GM12878 (cell line): ENCODE measurements around the gene LRRN4CL. TPM values are rescaled to one million over a fixed set of nuclear protein-coding genes. Genes with fewer than 3 reads are reported as not detected.

Experiments used
- ATAC-seq: fragments of 200-7000 bp; cut with Tn5 transposase; 3 replicates; pipeline ENCODE4 v1.9.1; 2020; ENCODE audit warnings: mild to moderate bottlenecking, moderate library complexity
- BruUV-seq: library from RNA; stranded (reverse); fragments of 400-500 nt; replicated peaks from 2 replicates; lab custom pipeline; 2021; lab: Mats Ljungman, UMichigan
- CTCF ChIA-PET: fragments of 300-600 bp; sonication (Branson Sonifier 250); formaldehyde crosslinking; extraction: SDS; loops from one replicate; lab custom pipeline; 2021; ENCODE audit warnings: inconsistent platforms; lab: Yijun Ruan, JAX
- POLR2A ChIA-PET: fragments of 350-600 bp; formaldehyde crosslinking; extraction: SDS; loops from one replicate; lab custom pipeline; 2021; ENCODE audit warnings: inconsistent platforms; lab: Charles Lee
- RAD21 ChIA-PET: fragments of 300-600 bp; sonication (Branson Sonifier 250); formaldehyde crosslinking; loops from one replicate; lab custom pipeline; 2023; ENCODE audit warnings: antibody characterized with exemption; ENCODE audit not compliant: unreplicated experiment; lab: Charles Lee
- SMC1A ChIA-PET: fragments of 300-600 bp; sonication (Branson Sonifier 250); formaldehyde crosslinking; loops from one replicate; lab custom pipeline; 2023; ENCODE audit not compliant: unreplicated experiment, uncharacterized antibody; lab: Charles Lee
- DNase-seq: peaks from one replicate; pipeline ENCODE4 v3.0.0-alpha.2; 2011; ENCODE audit warnings: low read depth, low spot score
- FAIRE-seq: peaks from 3 replicates; lab custom pipeline; 2011; peaks lifted over from hg19 to GRCh38; lab: Jason Lieb, UNC
- H2AFZ ChIP-seq: 2 replicates; pipeline ENCODE4 v1.6.0; 2011; ENCODE audit warnings: low read depth, low read length, control low read depth; ENCODE audit not compliant: control insufficient read depth
- H3K27ac ChIP-seq: 2 replicates; pipeline ENCODE4 v1.5.1; 2011; ENCODE audit warnings: control low read depth; ENCODE audit not compliant: control insufficient read depth, insufficient read depth
- H3K27me3 ChIP-seq, 2 experiments: replicated peaks in 1 of 2; 2 replicates each; pipeline versions ENCODE4 v1.6.0 to v1.6.1; 2011; ENCODE audit warnings: low read length in 1 of 2; ENCODE audit not compliant: control insufficient read depth in 2 of 2, insufficient read depth in 2 of 2
- H3K36me3 ChIP-seq, 2 experiments: 2 replicates each; pipeline ENCODE4 v1.5.1; 2011; ENCODE audit warnings: low read length in 1 of 2; ENCODE audit not compliant: control insufficient read depth in 2 of 2, insufficient read depth in 2 of 2
- H3K4me1 ChIP-seq: 2 replicates; pipeline ENCODE4 v1.6.1; 2011; ENCODE audit warnings: mild to moderate bottlenecking, low read length, moderate library complexity, mixed read lengths; ENCODE audit not compliant: control insufficient read depth, insufficient read depth
- H3K4me2 ChIP-seq: 2 replicates; pipeline ENCODE4 v1.6.0; 2011; ENCODE audit warnings: control low read depth; ENCODE audit not compliant: control insufficient read depth, insufficient read depth
- H3K4me3 ChIP-seq: fragments of 200-600 bp; sonication (generic); 2 replicates; pipeline ENCODE4 v1.5.1; 2016
- H3K79me2 ChIP-seq: 2 replicates; pipeline ENCODE4 v1.6.0; 2011; ENCODE audit warnings: low read length; ENCODE audit not compliant: control insufficient read depth, insufficient read depth
- H3K9ac ChIP-seq: 2 replicates; pipeline ENCODE4 v1.8.0; 2011; ENCODE audit warnings: low read length, control low read depth, mixed read lengths; ENCODE audit not compliant: control insufficient read depth, insufficient read depth
- H3K9me3 ChIP-seq: replicated peaks from 3 replicates; pipeline ENCODE4 v1.5.1; 2011; ENCODE audit warnings: mild to moderate bottlenecking, low read length; ENCODE audit not compliant: control insufficient read depth, insufficient read depth
- H4K20me1 ChIP-seq: 2 replicates; pipeline ENCODE4 v1.6.0; 2011; ENCODE audit not compliant: control insufficient read depth, insufficient read depth
- DPF2 ChIP-seq: fragments of 450-650 bp; IDR thresholded peaks from 2 replicates; pipeline ENCODE4 v1.6.1; 2017; ENCODE audit warnings: mild to moderate bottlenecking
- MXI1 ChIP-seq: fragments of 150-350 bp; IDR thresholded peaks from 2 replicates; pipeline ENCODE4 v1.6.1; 2011; ENCODE audit warnings: low read depth, mild to moderate bottlenecking, inconsistent platforms, low read length, improper control_type of control experiment
- SMC3 ChIP-seq: IDR thresholded peaks from 2 replicates; pipeline ENCODE4 v1.6.1; 2011; ENCODE audit warnings: low read length, improper control_type of control experiment, borderline replicate concordance
- WGBS: methylation state at CpG from one replicate; pipeline ENCODE4 v1.1.6; 2016; ENCODE audit warnings: low lambda C conversion rate; ENCODE audit not compliant: insufficient replicate concordance, insufficient coverage; ENCODE audit errors: missing lambda C conversion rate; 5-methylcytosine and 5-hydroxymethylcytosine counted together
- in situ Hi-C: fragments of 300-500 bp; cut with MboI; formaldehyde crosslinking; loops from 9 replicates; pipeline ENCODE4 v1.14.3; 2018; ENCODE audit warnings: mixed read lengths
- intact Hi-C: fragments of 100-400 bp; cut with micrococcal nuclease; formaldehyde crosslinking; loops from one replicate; pipeline ENCODE4 v1.14.2; 2022; ENCODE audit not compliant: unreplicated experiment
- polyA plus RNA-seq, 11 experiments: library from polyadenylated mRNA; depleted of rRNA in 4 of 11; unstranded in 6 of 11; stranded (reverse) in 5 of 11; fragments of >200 nt; fragmentation: Nextera tagmentation in 4 of 11; fragmentation: Illumina TruSeq in 1 of 11; extraction: Ambion mirVana in 4 of 11; extraction: Trizol in 1 of 11; gene quantifications; 1 replicate in 1 of 11; 2 replicates in 10 of 11; pipeline versions ENCODE4 v1.2.1 to v1.2.3, GENCODE V29; 2011 to 2016; ENCODE audit warnings: inconsistent platforms in 2 of 11, missing spikeins in 2 of 11, low read depth in 1 of 11
- small RNA-seq: library from RNA; depleted of rRNA; stranded (forward); fragments of <200 nt; gene quantifications from one replicate; pipeline ENCODE3, GENCODE V24; 2014
- total RNA-seq, 4 experiments: library from RNA; depleted of rRNA in 3 of 4; stranded (reverse); fragments of >200 nt in 3 of 4; fragmentation: Illumina TruSeq in 1 of 4; extraction: Trizol in 1 of 4; gene quantifications; 2 replicates each; pipeline versions ENCODE4 v1.2.1 to v1.2.3, GENCODE V29; 2013 to 2021

LRRN4CL gene
- total and polyA plus RNA-seq, 10 of the 15 experiments (the other 5 are each of a cell fraction or from before 2014, with no cell fraction given): 0.01 to 0.06 TPM; not detected in 8

DNA sequence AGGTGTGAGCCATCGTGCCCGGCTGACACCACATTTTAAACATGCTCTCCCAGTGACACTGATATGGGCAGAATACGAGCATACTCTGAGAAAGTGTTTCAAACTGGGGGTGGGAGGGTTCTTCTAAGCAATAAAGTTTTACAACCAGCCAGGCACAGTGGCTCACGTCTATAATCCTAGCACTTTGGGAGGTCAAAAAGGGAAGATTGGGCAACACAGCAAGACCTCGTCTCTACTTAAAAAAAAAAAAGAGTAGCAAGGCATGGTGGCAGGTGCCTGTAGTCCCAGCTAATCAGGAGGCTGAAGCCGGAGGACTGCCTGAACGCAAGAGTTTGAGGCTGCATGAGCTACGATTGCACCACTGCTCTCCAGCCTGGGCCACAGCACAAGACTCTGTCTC, 45.1 kb downstream of the LRRN4CL start:
- RAD21 ChIA-PET: interaction anchor here (1.2 kb wide), 1 partner anchor 19 kb away, joined by 3 read pairs; no protein-coding TSS in a partner anchor
- no peak overlapping the region for H3K27ac ChIP-seq
- whole genome bisulfite sequencing: 89% methylated on average over 7 of the region's 8 CpGs
- BruUV-seq: no TSS peak
- H3K4me3 ChIP-seq: no peak overlapping the region
- no peak for ATAC-seq
- in situ Hi-C loops: no loop called here
- peaks cover 37% of the 10 kb centered on the region for H3K79me2 ChIP-seq
- H3K4me1 ChIP-seq: peaks cover 4% of the 10 kb centered on the region; the same call in 1 of the 2 replicates
- SMC1A ChIA-PET: interaction anchor here (0.6 to 3.1 kb wide), 4 partner anchors 11 to 24 kb away, joined by 3 to 9 read pairs (median 4); no protein-coding TSS in a partner anchor
- H2AFZ ChIP-seq: no peak overlapping the region
- no peak for TF ChIP-seq SMC3
- no peak for TF ChIP-seq DPF2
- TF ChIP-seq MXI1: no peak
- no peak for FAIRE-seq
- CTCF ChIA-PET: interaction anchor here (0.6 to 1.4 kb wide), 5 partner anchors 20 to 438 kb away, joined by 3 to 6 read pairs (median 3); partner anchors contain the start of genes C11orf98 and CSKMT
- no peaks in the 10 kb centered on the region for H3K27me3 ChIP-seq
- peaks cover 10 to 11% of the 10 kb centered on the region in 2 experiments; a peak in 3 of 4 replicates for H3K36me3 ChIP-seq
- POLR2A ChIA-PET: interaction anchor here (0.8 to 14.6 kb wide), 4 partner anchors 11 to 32 kb away, joined by 3 to 295 read pairs (median 6); partner anchors contain the start of genes B3GAT3, C11orf98, CSKMT and LBHD1
- no peaks in the 10 kb centered on the region for H3K9me3 ChIP-seq
- intact Hi-C loops: no loop called here
- H4K20me1 ChIP-seq: no peaks in the 10 kb centered on the region
- no peak overlapping the region for H3K4me2 ChIP-seq
- DNase-seq: no peak
- no peak overlapping the region for H3K9ac ChIP-seq

Small RNA genes lying within 50 kb of the gene (small RNA-seq; reads per million reads assigned to genes)
- gene SNORA57: not detected

Other genes with a start within 250 kb of the LRRN4CL start
Only the 7 nearest of the 29 such genes appear.
- 158 and 162 TPM in 2 replicates for gene C11orf98, start 24.3 kb downstream of the LRRN4CL start, total RNA-seq (2014; rRNA removed)
- 148 and 162 TPM in 2 replicates for gene C11orf98, start 24.3 kb downstream of the LRRN4CL start, total RNA-seq (2014; rRNA removed; fragmentation: Illumina TruSeq; extraction: Trizol)
- gene C11orf98, start 24.3 kb downstream of the LRRN4CL start, total RNA-seq (2021): 94.4 and 97.1 TPM in 2 replicates
- gene C11orf98, start 24.3 kb downstream of the LRRN4CL start, polyA plus RNA-seq (2011; rRNA removed): 56.0 and 62.5 TPM in 2 replicates
- 113 and 184 TPM in 2 replicates for gene C11orf98, start 24.3 kb downstream of the LRRN4CL start, polyA plus RNA-seq (2014; fragmentation: Illumina TruSeq; extraction: Trizol)
- gene C11orf98, start 24.3 kb downstream of the LRRN4CL start, polyA plus RNA-seq (2014; fragmentation: Nextera tagmentation; extraction: Ambion mirVana): 100 to 1,000 TPM; 134 to 199 TPM
- gene C11orf98, start 24.3 kb downstream of the LRRN4CL start, polyA plus RNA-seq (2014; rRNA removed): 151 and 197 TPM in 2 replicates
- 100 to 1,000 TPM; 266 to 270 TPM for gene C11orf98, start 24.3 kb downstream of the LRRN4CL start, polyA plus RNA-seq (2016; fragmentation: Nextera tagmentation; extraction: Ambion mirVana)
- gene CSKMT, start 24.2 kb downstream of the LRRN4CL start, total RNA-seq (2014; rRNA removed): 20.3 and 27.5 TPM in 2 replicates
- 197 and 213 TPM in 2 replicates for gene CSKMT, start 24.2 kb downstream of the LRRN4CL start, total RNA-seq (2014; rRNA removed; fragmentation: Illumina TruSeq; extraction: Trizol)
- 56.8 and 61.3 TPM in 2 replicates for gene CSKMT, start 24.2 kb downstream of the LRRN4CL start, total RNA-seq (2021)
- gene CSKMT, start 24.2 kb downstream of the LRRN4CL start, polyA plus RNA-seq (2011; rRNA removed): 2.8 and 7.0 TPM in 2 replicates
- 2.9 and 8.6 TPM in 2 replicates for gene CSKMT, start 24.2 kb downstream of the LRRN4CL start, polyA plus RNA-seq (2014; fragmentation: Illumina TruSeq; extraction: Trizol)
- 10 to 100 TPM; 17.0 to 20.4 TPM for gene CSKMT, start 24.2 kb downstream of the LRRN4CL start, polyA plus RNA-seq (2014; fragmentation: Nextera tagmentation; extraction: Ambion mirVana)
- gene CSKMT, start 24.2 kb downstream of the LRRN4CL start, polyA plus RNA-seq (2014; rRNA removed): 22.8 and 28.0 TPM in 2 replicates
- 10 to 100 TPM; 18.3 to 23.6 TPM for gene CSKMT, start 24.2 kb downstream of the LRRN4CL start, polyA plus RNA-seq (2016; fragmentation: Nextera tagmentation; extraction: Ambion mirVana)
- gene UQCC3, start 17.9 kb downstream of the LRRN4CL start, total RNA-seq (2014; rRNA removed): 16.3 and 18.2 TPM in 2 replicates
- gene UQCC3, start 17.9 kb downstream of the LRRN4CL start, total RNA-seq (2014; rRNA removed; fragmentation: Illumina TruSeq; extraction: Trizol): 3.6 and 4.6 TPM in 2 replicates
- gene UQCC3, start 17.9 kb downstream of the LRRN4CL start, total RNA-seq (2021): 9.4 and 10.5 TPM in 2 replicates
- 2.6 and 5.9 TPM in 2 replicates for gene UQCC3, start 17.9 kb downstream of the LRRN4CL start, polyA plus RNA-seq (2011; rRNA removed)
- 0.35 and 1.3 TPM in 2 replicates for gene UQCC3, start 17.9 kb downstream of the LRRN4CL start, polyA plus RNA-seq (2014; fragmentation: Illumina TruSeq; extraction: Trizol)
- 1 to 10 TPM; 2.0 to 4.6 TPM for gene UQCC3, start 17.9 kb downstream of the LRRN4CL start, polyA plus RNA-seq (2014; fragmentation: Nextera tagmentation; extraction: Ambion mirVana)
- 15.5 and 21.4 TPM in 2 replicates for gene UQCC3, start 17.9 kb downstream of the LRRN4CL start, polyA plus RNA-seq (2014; rRNA removed)
- 10 to 100 TPM; 18.1 to 20.5 TPM for gene UQCC3, start 17.9 kb downstream of the LRRN4CL start, polyA plus RNA-seq (2016; fragmentation: Nextera tagmentation; extraction: Ambion mirVana)
- gene LBHD1, start 17.3 kb downstream of the LRRN4CL start, total RNA-seq (2014; rRNA removed): 8.1 and 9.4 TPM in 2 replicates
- gene LBHD1, start 17.3 kb downstream of the LRRN4CL start, total RNA-seq (2014; rRNA removed; fragmentation: Illumina TruSeq; extraction: Trizol): 7.6 and 8.7 TPM in 2 replicates
- gene LBHD1, start 17.3 kb downstream of the LRRN4CL start, total RNA-seq (2021): 12.0 and 12.6 TPM in 2 replicates
- 6.0 and 6.2 TPM in 2 replicates for gene LBHD1, start 17.3 kb downstream of the LRRN4CL start, polyA plus RNA-seq (2011; rRNA removed)
- gene LBHD1, start 17.3 kb downstream of the LRRN4CL start, polyA plus RNA-seq (2014; fragmentation: Illumina TruSeq; extraction: Trizol): 7.2 and 8.7 TPM in 2 replicates
- 1 to 10 TPM in 1 of 2 experiments, under 1 TPM in 1; 0.79 to 2.4 TPM for gene LBHD1, start 17.3 kb downstream of the LRRN4CL start, polyA plus RNA-seq (2014; fragmentation: Nextera tagmentation; extraction: Ambion mirVana)
- 11.0 and 12.0 TPM in 2 replicates for gene LBHD1, start 17.3 kb downstream of the LRRN4CL start, polyA plus RNA-seq (2014; rRNA removed)
- 1 to 10 TPM; 5.8 to 7.6 TPM for gene LBHD1, start 17.3 kb downstream of the LRRN4CL start, polyA plus RNA-seq (2016; fragmentation: Nextera tagmentation; extraction: Ambion mirVana)
- 119 and 120 TPM in 2 replicates for gene UBXN1, start 10.5 kb downstream of the LRRN4CL start, total RNA-seq (2014; rRNA removed)
- 93.7 and 105 TPM in 2 replicates for gene UBXN1, start 10.5 kb downstream of the LRRN4CL start, total RNA-seq (2014; rRNA removed; fragmentation: Illumina TruSeq; extraction: Trizol)
- gene UBXN1, start 10.5 kb downstream of the LRRN4CL start, total RNA-seq (2021): 122 and 127 TPM in 2 replicates
- 49.2 and 70.8 TPM in 2 replicates for gene UBXN1, start 10.5 kb downstream of the LRRN4CL start, polyA plus RNA-seq (2011; rRNA removed)
- gene UBXN1, start 10.5 kb downstream of the LRRN4CL start, polyA plus RNA-seq (2014; fragmentation: Illumina TruSeq; extraction: Trizol): 52.0 and 117 TPM in 2 replicates
- gene UBXN1, start 10.5 kb downstream of the LRRN4CL start, polyA plus RNA-seq (2014; fragmentation: Nextera tagmentation; extraction: Ambion mirVana): 10 to 100 TPM in 1 of 2 experiments, 1 to 10 TPM in 1; 7.0 to 20.7 TPM
- 162 and 173 TPM in 2 replicates for gene UBXN1, start 10.5 kb downstream of the LRRN4CL start, polyA plus RNA-seq (2014; rRNA removed)
- gene UBXN1, start 10.5 kb downstream of the LRRN4CL start, polyA plus RNA-seq (2016; fragmentation: Nextera tagmentation; extraction: Ambion mirVana): 100 to 1,000 TPM; 101 to 108 TPM
- 21.7 and 24.3 TPM in 2 replicates for gene BSCL2, start 17.9 kb upstream of the LRRN4CL start, total RNA-seq (2014; rRNA removed)
- 20.3 and 21.5 TPM in 2 replicates for gene BSCL2, start 17.9 kb upstream of the LRRN4CL start, total RNA-seq (2014; rRNA removed; fragmentation: Illumina TruSeq; extraction: Trizol)
- 22.9 and 28.9 TPM in 2 replicates for gene BSCL2, start 17.9 kb upstream of the LRRN4CL start, total RNA-seq (2021)
- 7.6 and 16.5 TPM in 2 replicates for gene BSCL2, start 17.9 kb upstream of the LRRN4CL start, polyA plus RNA-seq (2011; rRNA removed)
- 10.6 and 17.1 TPM in 2 replicates for gene BSCL2, start 17.9 kb upstream of the LRRN4CL start, polyA plus RNA-seq (2014; fragmentation: Illumina TruSeq; extraction: Trizol)
- gene BSCL2, start 17.9 kb upstream of the LRRN4CL start, polyA plus RNA-seq (2014; fragmentation: Nextera tagmentation; extraction: Ambion mirVana): 10 to 100 TPM; 12.3 to 34.4 TPM
- gene BSCL2, start 17.9 kb upstream of the LRRN4CL start, polyA plus RNA-seq (2014; rRNA removed): 21.9 and 24.2 TPM in 2 replicates
- gene BSCL2, start 17.9 kb upstream of the LRRN4CL start, polyA plus RNA-seq (2016; fragmentation: Nextera tagmentation; extraction: Ambion mirVana): 10 to 100 TPM; 55.7 to 57.9 TPM
- not detected in 2 replicates for gene GNG3, start 18.1 kb upstream of the LRRN4CL start, total RNA-seq (2014; rRNA removed)
- not detected in 2 replicates for gene GNG3, start 18.1 kb upstream of the LRRN4CL start, total RNA-seq (2014; rRNA removed; fragmentation: Illumina TruSeq; extraction: Trizol)
- not detected in 2 replicates for gene GNG3, start 18.1 kb upstream of the LRRN4CL start, total RNA-seq (2021)
- not detected in 2 replicates for gene GNG3, start 18.1 kb upstream of the LRRN4CL start, polyA plus RNA-seq (2011; rRNA removed)
- 0.57 TPM in 1 of 2 replicates, not detected in the other for gene GNG3, start 18.1 kb upstream of the LRRN4CL start, polyA plus RNA-seq (2014; fragmentation: Illumina TruSeq; extraction: Trizol)
- under 1 TPM; 0.27 to 0.42 TPM for gene GNG3, start 18.1 kb upstream of the LRRN4CL start, polyA plus RNA-seq (2014; fragmentation: Nextera tagmentation; extraction: Ambion mirVana)
- not detected in 2 replicates for gene GNG3, start 18.1 kb upstream of the LRRN4CL start, polyA plus RNA-seq (2014; rRNA removed)
- gene GNG3, start 18.1 kb upstream of the LRRN4CL start, polyA plus RNA-seq (2016; fragmentation: Nextera tagmentation; extraction: Ambion mirVana): under 1 TPM; 0.62 to 0.83 TPM